ENCODE measurements around the gene DALRD3.

- TF ChIP-seq, protein P1, sequence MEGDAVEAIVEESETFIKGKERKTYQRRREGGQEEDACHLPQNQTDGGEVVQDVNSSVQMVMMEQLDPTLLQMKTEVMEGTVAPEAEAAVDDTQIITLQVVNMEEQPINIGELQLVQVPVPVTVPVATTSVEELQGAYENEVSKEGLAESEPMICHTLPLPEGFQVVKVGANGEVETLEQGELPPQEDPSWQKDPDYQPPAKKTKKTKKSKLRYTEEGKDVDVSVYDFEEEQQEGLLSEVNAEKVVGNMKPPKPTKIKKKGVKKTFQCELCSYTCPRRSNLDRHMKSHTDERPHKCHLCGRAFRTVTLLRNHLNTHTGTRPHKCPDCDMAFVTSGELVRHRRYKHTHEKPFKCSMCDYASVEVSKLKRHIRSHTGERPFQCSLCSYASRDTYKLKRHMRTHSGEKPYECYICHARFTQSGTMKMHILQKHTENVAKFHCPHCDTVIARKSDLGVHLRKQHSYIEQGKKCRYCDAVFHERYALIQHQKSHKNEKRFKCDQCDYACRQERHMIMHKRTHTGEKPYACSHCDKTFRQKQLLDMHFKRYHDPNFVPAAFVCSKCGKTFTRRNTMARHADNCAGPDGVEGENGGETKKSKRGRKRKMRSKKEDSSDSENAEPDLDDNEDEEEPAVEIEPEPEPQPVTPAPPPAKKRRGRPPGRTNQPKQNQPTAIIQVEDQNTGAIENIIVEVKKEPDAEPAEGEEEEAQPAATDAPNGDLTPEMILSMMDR (IDR thresholded peaks at IDR 0.05) = no peak
- TF ChIP-seq USF2 (IDR thresholded peaks at IDR 0.05) (no peak), SREBF2 (IDR thresholded peaks at IDR 0.05) (no peak), GATA3 (IDR thresholded peaks at IDR 0.05; ENCODE audit: borderline replicate concordance) (no peak), SMC3 (IDR thresholded peaks at IDR 0.05) (no peak), E2F6 (IDR thresholded peaks at IDR 0.05; ENCODE audit: borderline replicate concordance, low read depth) (no peak), RNF2 (IDR thresholded peaks at IDR 0.05; ENCODE audit: borderline replicate concordance, low read depth) (no peak), KDM1A (IDR thresholded peaks at IDR 0.05; ENCODE audit: low read depth) (no peak), CEBPB (IDR thresholded peaks at IDR 0.05) (no peak), JUNB (IDR thresholded peaks at IDR 0.05) (no peak), ESRRA (IDR thresholded peaks at IDR 0.05; ENCODE audit: borderline replicate concordance, low read length) (no peak), HES2 (IDR thresholded peaks at IDR 0.05) (no peak), POLR2A (IDR thresholded peaks at IDR 0.05; ENCODE audit: low read length) (no peak)
- TF ChIP-seq, protein P2, sequence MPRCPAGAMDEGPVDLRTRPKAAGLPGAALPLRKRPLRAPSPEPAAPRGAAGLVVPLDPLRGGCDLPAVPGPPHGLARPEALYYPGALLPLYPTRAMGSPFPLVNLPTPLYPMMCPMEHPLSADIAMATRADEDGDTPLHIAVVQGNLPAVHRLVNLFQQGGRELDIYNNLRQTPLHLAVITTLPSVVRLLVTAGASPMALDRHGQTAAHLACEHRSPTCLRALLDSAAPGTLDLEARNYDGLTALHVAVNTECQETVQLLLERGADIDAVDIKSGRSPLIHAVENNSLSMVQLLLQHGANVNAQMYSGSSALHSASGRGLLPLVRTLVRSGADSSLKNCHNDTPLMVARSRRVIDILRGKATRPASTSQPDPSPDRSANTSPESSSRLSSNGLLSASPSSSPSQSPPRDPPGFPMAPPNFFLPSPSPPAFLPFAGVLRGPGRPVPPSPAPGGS (IDR thresholded peaks at IDR 0.05) = no peak
Measured at GRCh38 chr3:49004352-49005302, 13.8 kb downstream of the DALRD3 start.
